HG03280 (cell line): ENCODE measurements around the gene SLFN13.
"Not testable (repeated sequence)": the region's sequence is repeated elsewhere in the genome, so short reads cannot be mapped to it uniquely, and the experiment has no call there.

Experiments
- ATAC-seq: cut with Tn5 transposase; IDR thresholded peaks from one replicate; pipeline ENCODE4 v1.9.1; 2021; ENCODE audit warnings: mild to moderate bottlenecking, moderate library complexity; ENCODE audit not compliant: unreplicated experiment

SLFN13 gene

GRCh38 chr17:35448214-35448898 lies at the start of gene SLFN13:
Gene SLFN13, minus strand, starts transcription at chr17:35448766. Its CDS starts 3,086 bp downstream, at chr17:35445680.
- ATAC-seq = peak; percentile 70

DNA sequence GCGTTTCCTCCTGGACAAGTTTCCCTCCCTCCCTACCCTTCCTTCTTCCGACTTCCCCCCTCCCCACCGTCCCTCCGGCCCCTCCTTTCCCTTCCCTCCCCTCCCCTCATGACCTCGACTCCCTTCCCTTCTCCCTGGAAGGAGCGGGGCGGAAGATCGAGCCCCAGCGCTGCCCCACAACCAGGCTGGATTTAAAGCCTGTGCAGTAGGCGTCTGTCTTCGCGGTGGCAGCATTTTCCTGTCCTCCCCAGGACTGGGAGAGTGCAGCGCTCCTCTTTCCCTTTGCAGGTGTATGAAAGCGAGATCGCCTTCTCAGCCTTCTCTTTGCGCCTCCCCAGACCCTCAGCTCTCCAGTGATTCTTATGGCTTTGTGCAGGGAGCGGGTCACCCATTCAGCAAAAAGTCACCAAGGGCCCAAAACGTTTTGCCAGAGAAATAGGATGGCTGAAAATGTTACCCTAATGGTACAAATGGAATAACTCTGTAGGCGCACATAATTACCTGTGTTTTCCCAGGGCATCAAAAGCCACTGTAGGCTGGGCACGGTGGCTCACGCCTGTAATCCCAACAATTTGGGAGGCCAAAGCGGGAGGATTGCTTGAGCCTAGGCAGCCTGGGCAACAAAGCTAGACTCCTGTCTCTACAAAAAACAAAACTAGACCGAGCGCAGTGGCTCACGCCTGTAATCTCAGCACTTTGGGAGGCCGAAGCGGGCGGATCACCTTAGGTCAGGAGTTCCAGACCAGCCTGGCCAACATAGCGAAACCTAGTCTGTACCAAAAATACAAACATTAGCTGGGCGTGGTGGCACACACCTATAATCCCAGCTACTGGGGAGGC lies 48.1 kb upstream of the SLFN13 start:
- ATAC-seq = no peak

DNA sequence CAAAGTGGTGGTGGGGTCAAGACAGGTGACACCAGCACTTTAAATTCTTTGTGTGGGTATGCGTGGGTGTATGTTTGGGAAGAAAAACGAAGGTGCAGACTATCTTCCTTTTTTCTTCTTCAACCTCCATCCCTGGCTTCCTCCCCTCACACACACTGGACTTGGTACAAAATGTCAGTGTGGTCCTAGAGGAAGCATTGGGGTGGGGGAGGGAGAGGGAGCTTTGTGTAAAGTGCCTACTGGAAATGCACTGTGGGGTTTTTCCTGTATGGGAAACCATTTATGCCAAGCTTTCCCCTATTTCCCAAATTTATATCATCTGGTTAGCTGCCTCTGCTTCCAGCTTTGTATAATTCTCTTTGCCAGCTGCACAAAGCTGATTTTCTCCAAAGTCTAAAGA lies 44.5 kb upstream of the SLFN13 start:
- ATAC-seq = no peak

- no peak for ATAC-seq
These were observed 42.9 kb upstream of the SLFN13 start for GRCh38 chr17:35491417-35491816.

DNA sequence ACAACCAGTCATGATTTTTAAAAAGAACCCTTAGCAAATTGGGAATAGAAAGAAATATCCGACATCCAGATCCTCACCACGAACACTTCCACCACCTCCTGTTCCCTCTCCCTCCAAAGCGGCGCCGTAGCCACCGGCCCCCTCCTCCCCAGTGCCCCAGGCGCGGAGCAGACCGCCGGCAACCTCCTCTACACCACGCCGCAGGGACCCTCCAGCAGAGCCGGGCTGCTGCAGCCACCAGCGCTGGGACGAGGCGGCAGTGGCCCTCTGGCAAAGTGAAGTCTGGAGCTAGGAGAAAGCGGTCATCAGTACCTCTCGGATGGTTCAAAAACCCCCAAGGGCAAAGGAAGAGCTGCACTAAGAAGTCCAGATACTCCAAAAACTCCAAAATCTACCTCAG lies 41.4 kb upstream of the SLFN13 start:
- ATAC-seq = no peak

- no peak for ATAC-seq
These were observed 40.4 kb upstream of the SLFN13 start for GRCh38 chr17:35488991-35489390.

- peak; percentile 50 for ATAC-seq
These were observed 38.6 kb upstream of the SLFN13 start for GRCh38 chr17:35486920-35487732.

GRCh38 chr17:35479271-35479670 lies 30.7 kb upstream of the SLFN13 start:
- no peak for ATAC-seq

DNA sequence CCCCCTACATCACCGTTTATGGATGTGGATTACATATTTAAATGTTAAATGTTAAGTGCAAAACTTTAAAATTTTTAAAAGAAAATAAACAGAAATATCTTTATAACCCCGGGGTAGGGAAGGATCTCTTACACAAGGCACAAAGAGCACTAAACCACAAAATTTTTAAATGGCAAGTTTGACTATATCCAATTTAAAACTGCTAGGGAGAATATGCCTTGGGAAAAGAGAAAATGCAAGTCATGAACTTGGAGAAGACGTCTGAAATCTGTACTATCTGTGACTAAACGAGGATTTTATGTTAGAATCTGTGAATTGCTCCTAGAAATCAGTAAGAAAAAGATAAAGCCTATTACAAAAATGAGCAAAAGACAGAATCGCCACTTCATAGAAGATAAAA lies 28.7 kb upstream of the SLFN13 start:
- no peak for ATAC-seq

- ATAC-seq = no peak
These were observed 27.8 kb upstream of the SLFN13 start for GRCh38 chr17:35476283-35476820.

DNA sequence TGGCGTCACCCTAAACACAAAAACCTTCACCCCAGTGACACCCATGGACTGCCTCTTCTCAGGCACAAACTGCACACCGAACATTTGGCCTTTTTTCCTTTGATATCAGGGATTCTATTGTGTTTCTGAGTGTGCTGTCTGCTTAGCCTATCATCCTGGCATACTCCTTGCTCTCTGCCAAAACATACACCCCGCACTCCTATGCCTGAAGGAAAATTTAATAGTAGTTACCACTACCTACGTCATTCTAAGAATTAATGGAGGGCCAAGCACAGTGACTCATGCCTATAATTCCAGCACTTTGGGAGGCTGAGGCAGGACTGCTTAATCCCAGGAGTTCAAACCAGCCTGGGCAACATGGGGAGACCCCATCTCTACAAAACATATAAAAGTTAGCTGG lies 19.9 kb upstream of the SLFN13 start:
- no peak for ATAC-seq

DNA sequence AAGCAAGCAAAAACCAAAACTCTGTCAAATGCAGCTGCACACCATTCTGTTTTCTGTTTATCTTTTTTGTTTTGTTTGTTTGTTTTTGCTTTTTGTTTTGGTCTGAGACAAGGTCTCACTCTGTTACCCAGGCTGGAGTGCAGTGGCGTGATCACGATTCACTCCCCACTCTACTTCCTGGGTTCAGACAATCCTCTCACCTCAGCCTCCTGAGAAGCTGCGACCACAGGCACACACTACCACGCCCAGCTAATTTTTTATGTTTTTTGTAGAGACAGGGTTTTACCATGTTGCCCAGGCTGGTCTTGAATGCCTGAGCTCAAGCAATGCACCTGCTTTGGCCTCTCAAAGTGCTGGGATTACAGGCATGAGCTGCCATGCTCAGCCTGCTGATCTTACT lies 19.3 kb upstream of the SLFN13 start:
- ATAC-seq = no peak

- peak; percentile 93 for ATAC-seq
These were observed 11.8 kb upstream of the SLFN13 start for GRCh38 chr17:35460354-35460851.

GRCh38 chr17:35454035-35454434 lies 5.5 kb upstream of the SLFN13 start:
- not testable (repeated sequence) for ATAC-seq

GRCh38 chr17:35453171-35453570 lies 4.6 kb upstream of the SLFN13 start:
- ATAC-seq = no peak

- no peak for ATAC-seq
These were observed 885 bp upstream of the SLFN13 start for GRCh38 chr17:35449371-35449931.

- no peak for ATAC-seq
These were observed 297 bp upstream of the SLFN13 start for GRCh38 chr17:35448899-35449227.

DNA sequence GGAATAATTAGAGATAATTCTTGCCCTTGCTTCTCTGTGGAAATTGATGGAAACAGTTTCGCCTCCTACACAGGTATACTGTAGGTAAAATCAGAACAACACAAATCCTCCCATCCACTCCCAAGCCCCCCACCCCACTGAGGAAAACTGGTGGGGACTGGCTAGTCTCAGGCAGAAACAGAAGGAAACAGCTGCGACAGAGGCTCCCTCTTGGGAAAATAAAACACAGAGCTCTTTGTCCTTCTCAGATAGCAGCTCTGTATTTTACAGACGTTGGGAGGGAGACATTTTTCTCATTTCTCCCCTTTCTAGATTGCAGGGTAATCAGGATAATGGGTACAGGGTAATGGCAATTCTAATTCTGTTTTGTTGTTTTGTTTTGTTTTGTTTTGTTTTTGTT lies 1.1 kb downstream of the SLFN13 start:
- ATAC-seq = no peak

- ATAC-seq = no peak
These were observed 10.1 kb downstream of the SLFN13 start for GRCh38 chr17:35438433-35438832.

DNA sequence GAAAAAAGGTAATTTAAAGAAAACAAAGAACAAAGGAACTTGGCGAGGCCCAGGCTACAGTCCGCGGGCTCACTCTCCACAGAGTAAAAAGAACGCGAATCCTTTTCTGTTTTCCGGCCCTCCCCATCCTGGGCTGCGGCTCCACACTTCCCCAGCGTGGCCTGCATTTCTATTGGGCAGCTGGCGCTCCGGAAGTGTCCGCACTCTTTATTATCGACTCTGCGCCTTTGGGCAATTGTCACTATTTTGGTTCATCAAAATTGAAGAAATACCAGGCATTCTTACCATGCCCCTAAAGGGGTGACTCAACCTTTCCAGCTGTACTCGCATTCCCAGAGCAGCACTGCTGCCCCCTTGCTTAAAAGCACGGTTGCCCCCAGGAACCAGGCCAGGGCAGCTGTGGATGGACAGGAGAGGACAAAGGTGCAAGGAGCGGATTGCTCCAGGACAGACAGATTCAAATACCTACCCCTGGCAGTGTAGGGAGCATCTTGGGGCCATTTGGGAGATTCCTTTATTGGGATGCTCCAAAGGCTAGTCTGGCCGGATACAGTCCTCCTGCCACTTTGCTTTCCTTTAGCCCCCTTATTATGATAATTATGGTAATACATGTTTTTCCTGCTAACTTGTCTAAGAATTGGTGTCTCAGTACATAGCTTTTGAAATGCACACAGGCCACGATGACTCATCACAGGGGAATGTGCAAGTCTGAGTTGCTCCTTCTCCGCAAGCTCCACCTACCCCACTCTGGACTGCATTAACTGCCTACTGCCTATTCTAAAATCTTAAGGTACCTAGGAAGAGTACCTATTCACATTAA lies 15.3 kb downstream of the SLFN13 start:
- ATAC-seq = no peak
